ENCODE results near the gene ALX3. TPM values are rescaled to one million over a fixed set of nuclear protein-coding genes. Genes with fewer than 3 reads are reported as not detected.

ALX3 gene
- total and polyA plus RNA-seq, 2 of the 4 experiments (the other 2 are of a cell fraction): not detected

DNA sequence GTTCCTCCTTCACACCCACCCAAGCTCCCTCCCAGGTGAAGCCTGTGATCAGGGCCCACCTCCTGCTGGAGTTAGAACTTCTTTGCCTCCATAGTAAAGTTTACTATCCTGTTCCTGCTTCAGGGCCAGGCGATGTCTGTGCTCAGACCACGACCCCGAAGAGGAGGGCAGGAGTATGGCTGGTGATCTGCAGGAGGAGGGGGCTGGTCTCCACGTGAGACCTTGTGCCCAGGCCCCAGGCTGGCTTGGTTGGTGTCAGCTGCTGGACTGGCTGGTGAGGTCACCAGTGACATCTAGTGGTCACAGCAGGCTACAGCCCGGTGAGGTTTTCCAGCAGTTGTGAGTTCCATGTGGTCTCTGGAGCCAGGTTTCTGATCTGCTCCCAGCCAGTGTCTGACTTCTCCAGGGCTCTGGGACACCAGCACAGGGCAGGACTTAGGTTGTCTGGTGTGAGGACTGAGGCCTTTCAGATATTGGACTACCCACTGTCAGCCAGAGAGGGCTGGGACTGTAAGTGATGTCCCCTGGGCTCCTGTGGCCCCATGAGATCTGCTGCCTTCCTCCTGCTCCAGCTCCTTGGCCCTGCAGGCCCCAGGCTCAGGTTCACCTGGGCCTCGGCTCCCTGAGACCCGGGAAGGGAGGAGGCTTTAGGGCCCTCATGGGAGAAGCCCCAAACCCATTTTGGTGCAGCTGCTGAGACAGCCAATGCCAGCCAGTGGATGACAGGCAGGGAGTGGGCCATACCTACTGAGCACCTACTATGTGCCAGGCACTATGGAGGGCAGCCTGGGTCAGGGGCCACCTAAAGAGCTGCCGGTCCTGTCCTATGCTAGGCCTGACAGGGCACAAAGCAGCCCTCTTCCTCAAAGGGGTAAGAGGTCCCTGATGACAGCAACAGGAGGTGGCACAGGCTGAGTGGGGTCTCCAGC is 35.8 kb upstream of the ALX3 start (continued):
- no peak for TF ChIP-seq RCOR1 (IDR thresholded peaks at IDR 0.05; ENCODE audit: insufficient replicate concordance, low read length)
- TF ChIP-seq MAZ (IDR thresholded peaks at IDR 0.05; ENCODE audit: borderline replicate concordance, low read depth, low read length): no peak
- no peak for TF ChIP-seq CHD1 (IDR thresholded peaks at IDR 0.05; ENCODE audit: low read depth, low read length)

DNA sequence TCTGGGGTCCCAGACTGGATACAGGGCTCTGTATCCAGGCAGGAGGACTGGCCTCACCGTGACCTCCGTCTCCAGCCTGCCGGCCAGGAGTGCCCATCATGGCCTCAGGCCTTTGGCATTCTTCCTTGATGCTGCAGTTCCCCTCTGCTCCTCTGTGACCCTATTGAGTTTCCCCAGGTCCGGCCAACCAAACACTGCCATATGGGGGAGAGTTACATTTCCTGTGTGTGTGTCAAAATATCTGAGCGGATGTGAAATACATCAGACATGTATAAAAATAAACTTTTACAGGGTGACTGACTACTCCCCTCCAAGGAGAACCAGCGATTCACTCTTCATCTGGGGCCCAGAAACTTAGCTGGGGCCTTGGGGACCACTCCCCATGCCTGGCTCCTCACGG is 31.6 kb upstream of the ALX3 start:
- ATAC-seq (ENCODE audit: low read depth): no peak
- H3K4me2 ChIP-seq (ENCODE audit: low read depth, low read length): no peak overlapping the region
- H3K27me3 ChIP-seq (ENCODE audit: control insufficient read depth, insufficient read depth, low read length): peaks cover 41% of the 10 kb centered on the region
- no peak overlapping the region for H3K4me3 ChIP-seq (ENCODE audit: insufficient read depth, low read depth, low read length)
- no peak overlapping the region for H3K27ac ChIP-seq (ENCODE audit: insufficient read depth, low read length)
- 0 out of 2 replicates have a peak, but pooled peaks cover 2% of the 10 kb centered on the region for H3K9me1 ChIP-seq (ENCODE audit: insufficient read depth, low read length)
- no peak overlapping the region for H3K9ac ChIP-seq (ENCODE audit: low read depth, low read length)
- in situ Hi-C loops (cut with MboI; ENCODE audit: low sequenced_read_pairs): no loop called here
- no peaks in the 10 kb centered on the region for H3K9me3 ChIP-seq (ENCODE audit: control insufficient read depth, insufficient read depth, low read length)
- WGBS, 2 experiments (ENCODE audit: extremely low coverage in 2 of 2, insufficient read length in 1 of 2): 0% methylated on average over 1 of the region's 7 CpGs; no CpG with 5 or more reads in 1 of the 2 experiments
- H4K20me1 ChIP-seq (ENCODE audit: insufficient read depth, low read length): no peaks in the 10 kb centered on the region
- no peak overlapping the region; the same call in 1 of the 2 replicates for H2BK120ac ChIP-seq (ENCODE audit: low read depth, low read length)
- H4K91ac ChIP-seq (ENCODE audit: insufficient read depth, low read depth, low read length): peak overlapping the region; percentile 2
- 0 out of 2 replicates have a peak overlapping the region, but pooled peaks have one; percentile 1 for H3K14ac ChIP-seq (replicated peaks; ENCODE audit: low read depth, low read length)
- intact Hi-C loops (cut with micrococcal nuclease): no loop called here
- H3K56ac ChIP-seq (ENCODE audit: extremely low read depth, insufficient read depth, low read length): no peak overlapping the region
- POLR2A ChIA-PET (ENCODE audit: unreplicated experiment): no interaction called here
- no peak overlapping the region for H2BK15ac ChIP-seq (ENCODE audit: low read depth, low read length)
- no peak overlapping the region for H2BK20ac ChIP-seq (ENCODE audit: low read depth, low read length)
- H3K18ac ChIP-seq (ENCODE audit: low read depth, low read length): no peak overlapping the region
- CTCF ChIA-PET: interaction anchor here (1.7 kb wide), 1 partner anchor 14 kb away, joined by 7 read pairs; no protein-coding TSS in a partner anchor
- peak overlapping the region; percentile 55 to 65; a peak in 2 of 4 replicates for H4K8ac ChIP-seq (ENCODE audit: low read depth in 2 of 2, low read length in 2 of 2)
- peak overlapping the region; percentile 56; the same call in 1 of the 2 replicates for H3K4ac ChIP-seq (ENCODE audit: low read depth, low read length)
- no TSS peak for BruUV-seq (replicated peaks)
- peak; percentile 26 for DNase-seq
- H2AK5ac ChIP-seq (ENCODE audit: low read depth, low read length): peak overlapping the region; percentile 7; the same call in 1 of the 2 replicates
- H2BK5ac ChIP-seq (ENCODE audit: low read depth, low read length, poor library complexity, severe bottlenecking): no peak overlapping the region
- no peaks in the 10 kb centered on the region; the same call in 1 of the 2 replicates for H3K4me1 ChIP-seq (ENCODE audit: control insufficient read depth, insufficient read depth, low read length)
- H4K5ac ChIP-seq (ENCODE audit: low read depth, low read length): no peak overlapping the region
- H2AK9ac ChIP-seq (replicated peaks; ENCODE audit: low read depth, low read length, poor library complexity): peak overlapping the region; percentile 35
- H3K36me3 ChIP-seq (ENCODE audit: control insufficient read depth, insufficient read depth, low read length): no peaks in the 10 kb centered on the region
- no peaks in the 10 kb centered on the region for H3K79me1 ChIP-seq (ENCODE audit: low read depth in 1 of 2, low read length in 2 of 2)
- peak overlapping the region; percentile 83 for H2AFZ ChIP-seq (replicated peaks; ENCODE audit: low read length, poor library complexity)
- dilution Hi-C loops (cut with HindIII; ENCODE audit: low sequenced_read_pairs, unreplicated experiment): no loop called here
- H3K23ac ChIP-seq (ENCODE audit: low read depth, low read length): no peak overlapping the region
- no peak for TF ChIP-seq MAFK (IDR thresholded peaks at IDR 0.05; ENCODE audit: low read depth, low read length)
- TF ChIP-seq CEBPB (IDR thresholded peaks at IDR 0.05; ENCODE audit: low read depth, low read length): no peak
- no peak for TF ChIP-seq RCOR1 (IDR thresholded peaks at IDR 0.05; ENCODE audit: insufficient replicate concordance, low read length)
- TF ChIP-seq FOS (IDR thresholded peaks at IDR 0.05; ENCODE audit: low read depth, low read length): no peak
- no peak for TF ChIP-seq SMC3 (IDR thresholded peaks at IDR 0.05; ENCODE audit: low read depth, low read length)
- TF ChIP-seq BHLHE40 (IDR thresholded peaks at IDR 0.05; ENCODE audit: low read depth, low read length): no peak
- TF ChIP-seq, protein P1, sequence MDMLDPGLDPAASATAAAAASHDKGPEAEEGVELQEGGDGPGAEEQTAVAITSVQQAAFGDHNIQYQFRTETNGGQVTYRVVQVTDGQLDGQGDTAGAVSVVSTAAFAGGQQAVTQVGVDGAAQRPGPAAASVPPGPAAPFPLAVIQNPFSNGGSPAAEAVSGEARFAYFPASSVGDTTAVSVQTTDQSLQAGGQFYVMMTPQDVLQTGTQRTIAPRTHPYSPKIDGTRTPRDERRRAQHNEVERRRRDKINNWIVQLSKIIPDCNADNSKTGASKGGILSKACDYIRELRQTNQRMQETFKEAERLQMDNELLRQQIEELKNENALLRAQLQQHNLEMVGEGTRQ (IDR thresholded peaks at IDR 0.05; ENCODE audit: low read depth, low read length): no peak
- TF ChIP-seq MAZ (IDR thresholded peaks at IDR 0.05; ENCODE audit: borderline replicate concordance, low read depth, low read length): no peak
- no peak for TF ChIP-seq CHD1 (IDR thresholded peaks at IDR 0.05; ENCODE audit: low read depth, low read length)
- TF ChIP-seq POLR2A (IDR thresholded peaks at IDR 0.05; ENCODE audit: low read depth, low read length): no peak
- no peak for TF ChIP-seq MXI1 (IDR thresholded peaks at IDR 0.05; ENCODE audit: borderline replicate concordance, low read depth, low read length)
- TF ChIP-seq, protein P2, sequence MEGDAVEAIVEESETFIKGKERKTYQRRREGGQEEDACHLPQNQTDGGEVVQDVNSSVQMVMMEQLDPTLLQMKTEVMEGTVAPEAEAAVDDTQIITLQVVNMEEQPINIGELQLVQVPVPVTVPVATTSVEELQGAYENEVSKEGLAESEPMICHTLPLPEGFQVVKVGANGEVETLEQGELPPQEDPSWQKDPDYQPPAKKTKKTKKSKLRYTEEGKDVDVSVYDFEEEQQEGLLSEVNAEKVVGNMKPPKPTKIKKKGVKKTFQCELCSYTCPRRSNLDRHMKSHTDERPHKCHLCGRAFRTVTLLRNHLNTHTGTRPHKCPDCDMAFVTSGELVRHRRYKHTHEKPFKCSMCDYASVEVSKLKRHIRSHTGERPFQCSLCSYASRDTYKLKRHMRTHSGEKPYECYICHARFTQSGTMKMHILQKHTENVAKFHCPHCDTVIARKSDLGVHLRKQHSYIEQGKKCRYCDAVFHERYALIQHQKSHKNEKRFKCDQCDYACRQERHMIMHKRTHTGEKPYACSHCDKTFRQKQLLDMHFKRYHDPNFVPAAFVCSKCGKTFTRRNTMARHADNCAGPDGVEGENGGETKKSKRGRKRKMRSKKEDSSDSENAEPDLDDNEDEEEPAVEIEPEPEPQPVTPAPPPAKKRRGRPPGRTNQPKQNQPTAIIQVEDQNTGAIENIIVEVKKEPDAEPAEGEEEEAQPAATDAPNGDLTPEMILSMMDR (conservative IDR thresholded peaks at IDR 0.05; ENCODE audit: low read depth, low read length): no peak
- no peak for TF ChIP-seq RFX5 (IDR thresholded peaks at IDR 0.05; ENCODE audit: low read depth, low read length)
